DND-41 (cell line): Measurements from ENCODE around the gene PRRG1.

Experiments used
- CTCF ChIP-seq: IDR thresholded peaks from 2 replicates; pipeline ENCODE4 v1.5.1; 2012; ENCODE audit warnings: borderline replicate concordance, low read length, moderate library complexity, mild to moderate bottlenecking; ENCODE audit not compliant: poor library complexity, severe bottlenecking; ENCODE audit errors: extremely low read depth
- EZH2 ChIP-seq: IDR thresholded peaks from 3 replicates; pipeline ENCODE4 v1.6.1; 2012; ENCODE audit warnings: borderline replicate concordance, low read depth, mild to moderate bottlenecking, moderate library complexity, low read length, inconsistent platforms; ENCODE audit not compliant: severe bottlenecking

- TF ChIP-seq CTCF (no peak), EZH2 (no peak)
Measured at GRCh38 chrX:37409278-37409677, 60.1 kb downstream of the PRRG1 start.
